Loucy (cell line): ENCODE measurements around the gene MYO9A.

Experiments used
- H2AFZ ChIP-seq: fragments of 200-600 bp; sonication (generic); 2 replicates; pipeline ENCODE4 v1.6.0; 2016; ENCODE audit warnings: antibody characterized with exemption, mild to moderate bottlenecking, low read length, moderate library complexity
- H3F3A ChIP-seq: fragments of 200-600 bp; 2 replicates; pipeline ENCODE4 v1.6.0; 2016; ENCODE audit warnings: antibody characterized with exemption, low read depth, mild to moderate bottlenecking
- H3K27me3 ChIP-seq: fragments of 200-600 bp; sonication (generic); 2 replicates; pipeline ENCODE4 v1.6.1; 2014; ENCODE audit warnings: low read length, mild to moderate bottlenecking; ENCODE audit not compliant: insufficient read depth, poor library complexity, severe bottlenecking
- H3K36me3 ChIP-seq: fragments of 200-600 bp; sonication (generic); 2 replicates; pipeline ENCODE4 v1.6.1; 2016; ENCODE audit warnings: low read length; ENCODE audit not compliant: insufficient read depth
- H3K4me1 ChIP-seq: fragments of 200-600 bp; sonication (generic); 2 replicates; pipeline ENCODE4 v1.5.1; 2014; ENCODE audit warnings: low read length, mild to moderate bottlenecking; ENCODE audit not compliant: insufficient read depth, poor library complexity, severe bottlenecking
- H3K4me2 ChIP-seq: fragments of 200-600 bp; sonication (generic); 2 replicates; pipeline ENCODE4 v1.6.0; 2014; ENCODE audit warnings: antibody characterized with exemption, low read length, low read depth, mild to moderate bottlenecking; ENCODE audit not compliant: poor library complexity, severe bottlenecking
- H3K4me3 ChIP-seq: fragments of 200-600 bp; sonication (generic); 2 replicates; pipeline ENCODE4 v1.5.1; 2014; ENCODE audit warnings: low read length, mild to moderate bottlenecking, mixed read lengths; ENCODE audit not compliant: poor library complexity, severe bottlenecking
- H3K79me2 ChIP-seq: fragments of 200-600 bp; sonication (generic); 2 replicates; pipeline ENCODE4 v1.6.1; 2014; ENCODE audit warnings: low read length; ENCODE audit not compliant: insufficient read depth
- H3K9ac ChIP-seq: fragments of 200-600 bp; sonication (generic); 2 replicates; pipeline ENCODE4 v1.6.0; 2014; ENCODE audit warnings: mild to moderate bottlenecking, low read depth, low read length, moderate library complexity; ENCODE audit not compliant: poor library complexity, severe bottlenecking
- H3K9me2 ChIP-seq: fragments of 200-600 bp; sonication (generic); replicated peaks from 2 replicates; pipeline ENCODE4 v1.6.1; 2016; ENCODE audit warnings: low read depth, low read length, mixed read lengths
- H3K9me3 ChIP-seq: fragments of 200-600 bp; sonication (generic); 2 replicates; pipeline ENCODE4 v1.6.1; 2014; ENCODE audit warnings: mild to moderate bottlenecking, antibody characterized with exemption, low read length, low read depth; ENCODE audit not compliant: insufficient read depth
- H4K20me1 ChIP-seq: fragments of 200-600 bp; sonication (generic); 2 replicates; pipeline ENCODE4 v1.6.0; 2014; ENCODE audit warnings: antibody characterized with exemption, low read length, mild to moderate bottlenecking; ENCODE audit not compliant: insufficient read depth, poor library complexity, severe bottlenecking
- EZH2phosphoT487 ChIP-seq: fragments of 200-600 bp; IDR thresholded peaks from 2 replicates; pipeline ENCODE4 v1.6.1; 2018; ENCODE audit warnings: antibody characterized with exemption, mild to moderate bottlenecking, moderate library complexity, borderline replicate concordance
- TF ChIP-seq, protein P1 (sequence below): fragments of 200-600 bp; sonication (generic); conservative IDR thresholded peaks from 2 replicates; pipeline ENCODE4 v1.5.1; 2014; ENCODE audit warnings: mild to moderate bottlenecking, antibody characterized with exemption, low read length

MYO9A gene

DNA sequence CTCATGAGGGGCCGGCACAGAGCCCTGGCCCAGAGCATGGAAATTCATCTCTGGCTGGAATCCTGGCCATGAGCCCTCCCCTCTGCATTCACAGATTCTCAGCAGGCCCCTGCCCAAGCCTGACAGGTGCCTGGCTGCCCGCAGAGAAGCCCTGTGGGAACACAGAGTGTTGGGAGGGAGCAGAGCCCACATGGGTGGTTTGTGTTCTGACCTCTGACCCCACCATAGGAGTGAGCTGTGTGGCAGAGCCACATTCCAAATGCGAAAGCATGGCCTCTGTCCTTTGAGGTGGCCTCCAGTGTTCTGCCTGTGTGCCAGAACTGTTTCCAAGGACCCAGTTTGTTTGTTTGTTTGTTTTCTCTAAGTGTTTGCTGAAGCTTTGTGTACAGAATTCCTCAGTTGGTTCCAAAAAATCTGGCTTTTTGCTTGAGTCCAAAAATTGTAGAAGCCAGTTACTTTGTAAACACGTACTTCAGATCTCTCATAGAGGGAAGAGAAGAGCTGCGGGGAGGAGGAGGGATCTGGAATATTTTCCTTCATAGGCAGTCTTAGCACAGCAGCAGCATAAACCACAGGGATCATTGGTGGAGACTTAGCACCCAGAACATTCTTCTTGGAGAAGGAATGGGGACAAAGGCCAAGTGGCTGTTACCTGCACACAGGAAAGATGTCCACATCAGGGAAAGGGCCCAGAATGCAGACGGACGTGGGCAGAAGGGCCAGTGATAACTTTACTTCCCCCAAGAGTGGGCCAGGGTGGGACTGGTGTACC, 43.6 kb upstream of the MYO9A start:
- H3K27me3 ChIP-seq, result no peaks in the 10 kb centered on the region
- H3K4me1 ChIP-seq, result no peaks in the 10 kb centered on the region
- no peaks in the 10 kb centered on the region for H3K36me3 ChIP-seq
- H2AFZ ChIP-seq, result no peak overlapping the region
- no peaks in the 10 kb centered on the region for H4K20me1 ChIP-seq
- no peaks in the 10 kb centered on the region for H3K9me2 ChIP-seq
- TF ChIP-seq, protein P1, sequence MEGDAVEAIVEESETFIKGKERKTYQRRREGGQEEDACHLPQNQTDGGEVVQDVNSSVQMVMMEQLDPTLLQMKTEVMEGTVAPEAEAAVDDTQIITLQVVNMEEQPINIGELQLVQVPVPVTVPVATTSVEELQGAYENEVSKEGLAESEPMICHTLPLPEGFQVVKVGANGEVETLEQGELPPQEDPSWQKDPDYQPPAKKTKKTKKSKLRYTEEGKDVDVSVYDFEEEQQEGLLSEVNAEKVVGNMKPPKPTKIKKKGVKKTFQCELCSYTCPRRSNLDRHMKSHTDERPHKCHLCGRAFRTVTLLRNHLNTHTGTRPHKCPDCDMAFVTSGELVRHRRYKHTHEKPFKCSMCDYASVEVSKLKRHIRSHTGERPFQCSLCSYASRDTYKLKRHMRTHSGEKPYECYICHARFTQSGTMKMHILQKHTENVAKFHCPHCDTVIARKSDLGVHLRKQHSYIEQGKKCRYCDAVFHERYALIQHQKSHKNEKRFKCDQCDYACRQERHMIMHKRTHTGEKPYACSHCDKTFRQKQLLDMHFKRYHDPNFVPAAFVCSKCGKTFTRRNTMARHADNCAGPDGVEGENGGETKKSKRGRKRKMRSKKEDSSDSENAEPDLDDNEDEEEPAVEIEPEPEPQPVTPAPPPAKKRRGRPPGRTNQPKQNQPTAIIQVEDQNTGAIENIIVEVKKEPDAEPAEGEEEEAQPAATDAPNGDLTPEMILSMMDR, result no peak
- TF ChIP-seq EZH2phosphoT487, result no peak
- no peak overlapping the region for H3K4me2 ChIP-seq
- no peak overlapping the region for H3K9ac ChIP-seq
- H3F3A ChIP-seq, result no peaks in the 10 kb centered on the region
- H3K4me3 ChIP-seq, result no peak overlapping the region
- no peaks in the 10 kb centered on the region for H3K9me3 ChIP-seq
- H3K79me2 ChIP-seq, result no peaks in the 10 kb centered on the region

DNA sequence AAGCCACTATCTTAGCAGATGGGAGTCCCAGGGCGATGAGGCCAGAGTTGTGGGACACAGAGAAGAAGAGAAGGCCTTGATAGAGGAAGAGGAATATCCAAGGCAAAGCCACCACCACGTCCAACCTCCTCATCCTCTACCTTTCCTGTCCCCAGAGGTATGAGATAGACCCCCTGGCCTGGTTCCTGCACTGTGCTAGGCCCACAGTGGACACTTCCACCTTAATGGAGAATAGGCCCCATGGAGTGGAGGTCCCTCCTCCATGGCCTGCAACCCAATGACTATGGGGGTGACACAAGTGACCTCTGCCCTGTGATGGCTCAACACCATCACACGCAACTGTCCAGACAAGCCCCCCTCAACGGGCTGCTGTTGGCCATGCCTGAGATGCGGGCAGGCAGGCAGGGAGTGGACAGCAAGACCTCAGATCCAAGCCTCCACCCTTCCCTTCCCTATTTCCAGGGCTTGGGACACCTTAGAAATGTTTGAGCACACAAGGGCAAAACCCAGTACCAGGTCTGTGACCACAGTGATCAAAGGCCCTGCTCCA, 42.8 kb upstream of the MYO9A start:
- Histone ChIP-seq H3K36me3 (no peaks in the 10 kb centered on the region), H3K4me2 (no peak overlapping the region), H3K9me2 (no peaks in the 10 kb centered on the region), H3K79me2 (no peaks in the 10 kb centered on the region), H3K4me3 (no peak overlapping the region), H4K20me1 (no peaks in the 10 kb centered on the region), H3K27me3 (no peaks in the 10 kb centered on the region), H3K4me1 (peaks cover 4% of the 10 kb centered on the region), H2AFZ (no peak overlapping the region), H3F3A (no peaks in the 10 kb centered on the region), H3K9ac (no peak overlapping the region), H3K9me3 (no peaks in the 10 kb centered on the region)
- TF ChIP-seq, protein P1, result no peak
- no peak for TF ChIP-seq EZH2phosphoT487

DNA sequence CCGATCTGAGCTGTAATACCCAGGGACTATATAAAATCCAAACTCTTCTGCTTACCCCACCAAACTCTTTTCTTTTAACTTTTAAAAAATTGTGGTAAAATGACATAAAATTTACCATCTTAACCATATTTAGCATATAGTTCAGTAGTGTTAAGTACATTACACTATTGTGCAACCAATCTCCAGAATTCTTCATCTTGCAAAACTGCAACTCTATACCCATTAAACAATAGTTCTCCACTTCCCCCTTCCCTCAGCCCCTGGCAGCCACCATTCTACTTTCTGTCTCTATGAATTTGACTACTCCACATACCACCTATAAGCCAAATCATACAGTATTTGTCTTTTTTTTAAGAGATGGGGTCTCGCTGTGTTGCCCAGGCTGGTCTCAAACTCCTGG, 39.0 kb upstream of the MYO9A start:
- Histone ChIP-seq H3K9me3 (no peaks in the 10 kb centered on the region), H3K9me2 (no peaks in the 10 kb centered on the region)

More for the DNA sequence above, 39.0 kb upstream of the MYO9A start:
- Histone ChIP-seq H2AFZ (no peak overlapping the region), H3K36me3 (no peaks in the 10 kb centered on the region), H3K27me3 (no peaks in the 10 kb centered on the region), H3K9ac (no peak overlapping the region), H3K4me2 (no peak overlapping the region), H4K20me1 (no peaks in the 10 kb centered on the region), H3F3A (no peaks in the 10 kb centered on the region), H3K4me1 (peaks cover 4% of the 10 kb centered on the region), H3K79me2 (no peaks in the 10 kb centered on the region), H3K4me3 (no peak overlapping the region)
- TF ChIP-seq, protein P1, result no peak
- no peak for TF ChIP-seq EZH2phosphoT487
